ENCODE measurements around the gene WDR76. TPM values are rescaled to one million over a fixed set of nuclear protein-coding genes. Genes with fewer than 3 reads are reported as not detected.

WDR76 gene
- total RNA-seq, 1 donor from 2014 or later, result 0.73 TPM

DNA sequence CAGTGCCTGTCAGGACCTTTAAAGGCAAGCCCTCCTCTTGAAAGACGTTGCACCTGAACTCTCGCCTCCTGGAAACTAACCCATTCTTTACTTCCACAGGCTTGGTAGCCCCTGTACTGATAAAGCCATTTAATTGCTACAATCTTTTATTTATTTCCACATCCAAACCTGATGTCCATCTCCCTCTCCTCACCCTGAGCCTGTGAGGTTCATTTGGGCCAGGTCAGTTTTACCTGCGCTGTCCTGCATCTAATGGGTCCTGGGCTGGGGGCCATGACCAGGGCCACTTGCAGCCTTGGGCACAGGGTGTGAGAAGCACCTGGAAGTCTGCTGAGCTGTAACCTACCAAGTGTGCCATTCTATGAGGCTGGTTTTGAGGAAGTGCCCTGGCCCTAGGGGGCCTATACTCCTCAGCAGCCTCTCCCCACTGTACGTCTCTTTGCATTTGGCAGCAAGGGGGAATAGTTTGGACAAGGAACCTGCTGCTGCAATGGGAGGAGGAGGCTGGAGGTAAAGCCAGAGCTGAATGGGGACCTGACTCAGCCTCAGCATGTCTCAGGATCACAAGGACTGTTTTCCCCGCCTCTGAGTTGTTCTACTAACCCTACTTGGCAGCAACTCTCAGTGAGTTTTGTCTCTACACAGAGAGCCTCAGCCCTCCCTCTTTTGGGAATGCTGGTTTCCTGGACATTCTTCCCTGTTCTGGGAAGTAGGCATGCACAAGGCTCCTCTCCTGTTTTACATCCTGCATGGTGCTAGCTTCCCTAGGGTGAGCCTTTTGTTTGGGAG is 53.8 kb downstream of the WDR76 start:
- H3K27me3 ChIP-seq (ENCODE audit: insufficient read depth, low read length), result no peaks in the 10 kb centered on the region
- no peak overlapping the region for H3K27ac ChIP-seq (ENCODE audit: low read depth, low read length)
- H3K36me3 ChIP-seq (ENCODE audit: insufficient read depth, low read length), result peaks cover 31% of the 10 kb centered on the region
- H3K9me3 ChIP-seq (ENCODE audit: insufficient read depth, low read depth, low read length), result no peaks in the 10 kb centered on the region
- no peaks in the 10 kb centered on the region for H3K27me3 Mint-ChIP-seq (ENCODE audit: low read depth, unreplicated experiment)
- no peak overlapping the region for H3K4me3 Mint-ChIP-seq (ENCODE audit: unreplicated experiment)
- no peak overlapping the region for H3K9ac ChIP-seq (ENCODE audit: low read length)
- no peaks in the 10 kb centered on the region for H3K79me2 ChIP-seq (ENCODE audit: insufficient read depth, low read length)
- H2AFZ ChIP-seq (ENCODE audit: low read depth, low read length), result no peak overlapping the region
- peaks cover 17% of the 10 kb centered on the region for H3K36me3 Mint-ChIP-seq (ENCODE audit: low read depth, unreplicated experiment)
- no peaks in the 10 kb centered on the region for H4K20me1 ChIP-seq (ENCODE audit: insufficient read depth, low read length)
- DNase-seq (ENCODE audit: low read depth) (peak; percentile 13), FAIRE-seq (no peak)
- H3K4me1 ChIP-seq (ENCODE audit: insufficient read depth, low read length), result no peaks in the 10 kb centered on the region
- no peak overlapping the region for H3K4me3 ChIP-seq (ENCODE audit: insufficient read depth, low read depth, low read length)
- no peak overlapping the region for H3K27ac Mint-ChIP-seq (ENCODE audit: unreplicated experiment)
- no peak for TF ChIP-seq EZH2 (IDR thresholded peaks at IDR 0.05; ENCODE audit: insufficient read depth, low read length)
- TF ChIP-seq, protein P1, sequence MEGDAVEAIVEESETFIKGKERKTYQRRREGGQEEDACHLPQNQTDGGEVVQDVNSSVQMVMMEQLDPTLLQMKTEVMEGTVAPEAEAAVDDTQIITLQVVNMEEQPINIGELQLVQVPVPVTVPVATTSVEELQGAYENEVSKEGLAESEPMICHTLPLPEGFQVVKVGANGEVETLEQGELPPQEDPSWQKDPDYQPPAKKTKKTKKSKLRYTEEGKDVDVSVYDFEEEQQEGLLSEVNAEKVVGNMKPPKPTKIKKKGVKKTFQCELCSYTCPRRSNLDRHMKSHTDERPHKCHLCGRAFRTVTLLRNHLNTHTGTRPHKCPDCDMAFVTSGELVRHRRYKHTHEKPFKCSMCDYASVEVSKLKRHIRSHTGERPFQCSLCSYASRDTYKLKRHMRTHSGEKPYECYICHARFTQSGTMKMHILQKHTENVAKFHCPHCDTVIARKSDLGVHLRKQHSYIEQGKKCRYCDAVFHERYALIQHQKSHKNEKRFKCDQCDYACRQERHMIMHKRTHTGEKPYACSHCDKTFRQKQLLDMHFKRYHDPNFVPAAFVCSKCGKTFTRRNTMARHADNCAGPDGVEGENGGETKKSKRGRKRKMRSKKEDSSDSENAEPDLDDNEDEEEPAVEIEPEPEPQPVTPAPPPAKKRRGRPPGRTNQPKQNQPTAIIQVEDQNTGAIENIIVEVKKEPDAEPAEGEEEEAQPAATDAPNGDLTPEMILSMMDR (IDR thresholded peaks at IDR 0.05; ENCODE audit: insufficient read depth, low read depth, low read length), result no peak
- H3K4me2 ChIP-seq (ENCODE audit: low read length), result no peak overlapping the region
- H3K9me3 Mint-ChIP-seq (ENCODE audit: unreplicated experiment), result no peaks in the 10 kb centered on the region
- no peaks in the 10 kb centered on the region for H3K4me1 Mint-ChIP-seq (ENCODE audit: low read depth, unreplicated experiment)

DNA sequence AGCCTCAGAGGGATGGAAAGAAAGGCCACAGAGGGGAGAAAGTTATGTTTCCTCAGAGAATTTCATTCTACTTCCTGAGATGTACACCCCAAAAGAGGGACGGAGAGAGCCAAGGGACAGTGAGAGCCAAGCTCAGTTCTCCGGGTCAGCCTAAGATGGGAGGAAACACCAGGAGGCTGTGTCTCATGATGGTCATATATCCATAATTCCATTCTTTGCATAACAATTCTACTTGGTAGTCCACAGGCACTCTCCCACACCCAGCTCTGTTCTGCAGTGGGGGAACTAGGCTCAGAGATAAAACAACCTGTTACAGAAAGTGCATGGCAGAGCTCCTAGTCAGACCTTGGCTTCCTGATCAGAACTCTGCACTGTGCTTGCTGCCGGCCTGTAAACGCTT is 54.4 kb downstream of the WDR76 start:
- Histone ChIP-seq H3K79me2 (ENCODE audit: insufficient read depth, low read length) (no peaks in the 10 kb centered on the region), H3K27ac (ENCODE audit: low read depth, low read length) (no peak overlapping the region), H3K4me3 (ENCODE audit: insufficient read depth, low read depth, low read length) (no peak overlapping the region), H3K4me2 (ENCODE audit: low read length) (no peak overlapping the region), H3K27me3 (ENCODE audit: insufficient read depth, low read length) (no peaks in the 10 kb centered on the region), H3K4me1 (ENCODE audit: insufficient read depth, low read length) (no peaks in the 10 kb centered on the region), H4K20me1 (ENCODE audit: insufficient read depth, low read length) (no peaks in the 10 kb centered on the region), H3K36me3 (ENCODE audit: insufficient read depth, low read length) (peaks cover 32% of the 10 kb centered on the region), H3K9me3 (ENCODE audit: insufficient read depth, low read depth, low read length) (no peaks in the 10 kb centered on the region), H2AFZ (ENCODE audit: low read depth, low read length) (no peak overlapping the region), H3K9ac (ENCODE audit: low read length) (no peak overlapping the region)
- Mint-ChIP-seq H3K4me1 (ENCODE audit: low read depth, unreplicated experiment) (no peaks in the 10 kb centered on the region), H3K27ac (ENCODE audit: unreplicated experiment) (no peak overlapping the region), H3K27me3 (ENCODE audit: low read depth, unreplicated experiment) (no peaks in the 10 kb centered on the region), H3K36me3 (ENCODE audit: low read depth, unreplicated experiment) (peaks cover 16% of the 10 kb centered on the region), H3K4me3 (ENCODE audit: unreplicated experiment) (no peak overlapping the region), H3K9me3 (ENCODE audit: unreplicated experiment) (no peaks in the 10 kb centered on the region)
- no peak for DNase-seq (ENCODE audit: low read depth)
- no peak for FAIRE-seq
- TF ChIP-seq, protein P1 (IDR thresholded peaks at IDR 0.05; ENCODE audit: insufficient read depth, low read depth, low read length), result no peak
- TF ChIP-seq EZH2 (IDR thresholded peaks at IDR 0.05; ENCODE audit: insufficient read depth, low read length), result no peak

DNA sequence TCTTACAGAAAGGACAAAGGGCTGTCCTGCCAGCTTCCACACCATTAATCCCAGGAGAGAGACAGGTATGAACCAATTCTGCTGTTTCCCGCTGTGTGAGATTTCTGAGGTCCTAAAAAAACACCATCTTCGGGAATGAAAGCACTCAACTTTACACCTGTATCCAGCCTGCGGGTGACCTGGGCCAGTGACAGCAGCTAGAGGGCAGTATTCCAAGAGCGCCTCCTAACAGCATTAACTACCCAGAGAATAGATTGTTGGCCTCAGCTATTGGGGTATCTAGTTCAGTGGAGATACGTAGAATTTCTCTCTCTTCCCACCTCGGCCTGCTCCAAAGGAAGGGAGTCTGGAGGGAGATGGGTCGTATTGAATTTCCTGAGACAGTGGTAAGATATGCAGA is 55.1 kb downstream of the WDR76 start:
- H3K4me2 ChIP-seq (ENCODE audit: low read length), result no peak overlapping the region
- Mint-ChIP-seq H3K4me1 (ENCODE audit: low read depth, unreplicated experiment) (no peaks in the 10 kb centered on the region), H3K4me3 (ENCODE audit: unreplicated experiment) (no peak overlapping the region), H3K9me3 (ENCODE audit: unreplicated experiment) (no peaks in the 10 kb centered on the region), H3K36me3 (ENCODE audit: low read depth, unreplicated experiment) (peaks cover 16% of the 10 kb centered on the region), H3K27ac (ENCODE audit: unreplicated experiment) (no peak overlapping the region), H3K27me3 (ENCODE audit: low read depth, unreplicated experiment) (no peaks in the 10 kb centered on the region)
- DNase-seq (ENCODE audit: low read depth) (no peak), FAIRE-seq (no peak)
- H4K20me1 ChIP-seq (ENCODE audit: insufficient read depth, low read length), result no peaks in the 10 kb centered on the region
- no peaks in the 10 kb centered on the region for H3K9me3 ChIP-seq (ENCODE audit: insufficient read depth, low read depth, low read length)
- peaks cover 32% of the 10 kb centered on the region for H3K36me3 ChIP-seq (ENCODE audit: insufficient read depth, low read length)
- H3K27ac ChIP-seq (ENCODE audit: low read depth, low read length), result no peak overlapping the region
- H3K9ac ChIP-seq (ENCODE audit: low read length), result no peak overlapping the region
- H3K27me3 ChIP-seq (ENCODE audit: insufficient read depth, low read length), result no peaks in the 10 kb centered on the region
- TF ChIP-seq, protein P1 (IDR thresholded peaks at IDR 0.05; ENCODE audit: insufficient read depth, low read depth, low read length), result peak; percentile 35
- no peak for TF ChIP-seq EZH2 (IDR thresholded peaks at IDR 0.05; ENCODE audit: insufficient read depth, low read length)
- no peaks in the 10 kb centered on the region for H3K4me1 ChIP-seq (ENCODE audit: insufficient read depth, low read length)
- H3K79me2 ChIP-seq (ENCODE audit: insufficient read depth, low read length), result no peaks in the 10 kb centered on the region
- H2AFZ ChIP-seq (ENCODE audit: low read depth, low read length), result no peak overlapping the region
- no peak overlapping the region for H3K4me3 ChIP-seq (ENCODE audit: insufficient read depth, low read depth, low read length)
